Measurements from ENCODE around the gene RBM33. TPM values are rescaled to one million over a fixed set of nuclear protein-coding genes. Genes with fewer than 3 reads are reported as not detected.

Gene RBM33
- total and polyA plus RNA-seq, 2 of the 13 experiments (the other 11 are each of a cell fraction or from before 2014, with no cell fraction given) = 12.4 to 28.9 TPM

DNA sequence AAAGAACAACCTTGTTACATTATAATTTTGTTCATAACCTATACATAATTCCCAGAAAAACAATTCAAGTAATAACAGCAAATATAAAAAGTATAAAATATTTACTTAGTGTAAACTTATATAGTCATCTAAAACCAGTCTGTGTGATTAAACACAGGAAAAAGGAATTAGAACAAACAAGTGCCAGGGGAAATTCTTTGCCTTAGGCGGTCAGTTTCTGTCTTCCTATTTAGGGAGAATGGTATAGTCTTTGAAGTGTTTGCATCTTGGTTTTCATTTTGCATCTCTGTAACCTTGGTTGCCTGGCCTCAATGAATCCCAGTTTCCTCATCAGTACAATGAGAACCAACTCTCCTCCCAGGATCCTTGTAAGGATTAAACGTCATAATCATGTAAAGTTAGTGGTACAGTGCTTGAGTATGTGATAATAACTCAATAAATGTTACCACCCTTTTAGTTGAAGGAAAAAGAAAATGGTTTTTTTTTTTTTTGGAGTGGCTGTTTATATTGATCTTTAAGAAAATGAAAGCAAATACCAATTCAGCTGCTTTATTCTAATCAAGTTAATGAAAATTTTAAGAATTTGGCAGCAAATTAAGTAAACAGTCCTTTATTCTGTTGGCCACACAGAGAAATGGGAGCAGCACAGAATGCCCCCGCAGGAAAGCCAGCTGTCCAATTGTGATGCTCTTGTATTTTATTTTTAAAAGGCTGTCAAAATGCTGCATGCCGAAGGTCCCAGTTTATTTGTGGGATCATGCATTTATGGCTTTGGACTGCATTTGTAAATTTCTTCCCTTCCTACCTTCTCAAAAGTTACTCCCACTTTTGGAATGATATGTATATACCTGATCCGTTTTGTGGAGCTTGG is 106.0 kb downstream of the RBM33 start (continued):
- TF ChIP-seq, protein P1, sequence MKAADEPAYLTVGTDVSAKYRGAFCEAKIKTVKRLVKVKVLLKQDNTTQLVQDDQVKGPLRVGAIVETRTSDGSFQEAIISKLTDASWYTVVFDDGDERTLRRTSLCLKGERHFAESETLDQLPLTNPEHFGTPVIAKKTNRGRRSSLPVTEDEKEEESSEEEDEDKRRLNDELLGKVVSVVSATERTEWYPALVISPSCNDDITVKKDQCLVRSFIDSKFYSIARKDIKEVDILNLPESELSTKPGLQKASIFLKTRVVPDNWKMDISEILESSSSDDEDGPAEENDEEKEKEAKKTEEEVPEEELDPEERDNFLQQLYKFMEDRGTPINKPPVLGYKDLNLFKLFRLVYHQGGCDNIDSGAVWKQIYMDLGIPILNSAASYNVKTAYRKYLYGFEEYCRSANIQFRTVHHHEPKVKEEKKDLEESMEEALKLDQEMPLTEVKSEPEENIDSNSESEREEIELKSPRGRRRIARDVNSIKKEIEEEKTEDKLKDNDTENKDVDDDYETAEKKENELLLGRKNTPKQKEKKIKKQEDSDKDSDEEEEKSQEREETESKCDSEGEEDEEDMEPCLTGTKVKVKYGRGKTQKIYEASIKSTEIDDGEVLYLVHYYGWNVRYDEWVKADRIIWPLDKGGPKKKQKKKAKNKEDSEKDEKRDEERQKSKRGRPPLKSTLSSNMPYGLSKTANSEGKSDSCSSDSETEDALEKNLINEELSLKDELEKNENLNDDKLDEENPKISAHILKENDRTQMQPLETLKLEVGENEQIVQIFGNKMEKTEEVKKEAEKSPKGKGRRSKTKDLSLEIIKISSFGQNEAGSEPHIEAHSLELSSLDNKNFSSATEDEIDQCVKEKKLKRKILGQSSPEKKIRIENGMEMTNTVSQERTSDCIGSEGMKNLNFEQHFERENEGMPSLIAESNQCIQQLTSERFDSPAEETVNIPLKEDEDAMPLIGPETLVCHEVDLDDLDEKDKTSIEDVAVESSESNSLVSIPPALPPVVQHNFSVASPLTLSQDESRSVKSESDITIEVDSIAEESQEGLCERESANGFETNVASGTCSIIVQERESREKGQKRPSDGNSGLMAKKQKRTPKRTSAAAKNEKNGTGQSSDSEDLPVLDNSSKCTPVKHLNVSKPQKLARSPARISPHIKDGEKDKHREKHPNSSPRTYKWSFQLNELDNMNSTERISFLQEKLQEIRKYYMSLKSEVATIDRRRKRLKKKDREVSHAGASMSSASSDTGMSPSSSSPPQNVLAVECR (CRISPR knock-in tag; IDR thresholded peaks at IDR 0.05; ENCODE audit: borderline replicate concordance) = no peak
- no peak for TF ChIP-seq HIVEP1 (CRISPR knock-in tag; IDR thresholded peaks at IDR 0.05)
- TF ChIP-seq ZNF747 (CRISPR knock-in tag; IDR thresholded peaks at IDR 0.05; ENCODE audit: borderline replicate concordance) = no peak
- no peak for TF ChIP-seq ZKSCAN1 (IDR thresholded peaks at IDR 0.05; ENCODE audit: low read length)
- TF ChIP-seq NCOR1 (IDR thresholded peaks at IDR 0.05; ENCODE audit: borderline replicate concordance, low read length) = no peak
- TF ChIP-seq, protein P2, sequence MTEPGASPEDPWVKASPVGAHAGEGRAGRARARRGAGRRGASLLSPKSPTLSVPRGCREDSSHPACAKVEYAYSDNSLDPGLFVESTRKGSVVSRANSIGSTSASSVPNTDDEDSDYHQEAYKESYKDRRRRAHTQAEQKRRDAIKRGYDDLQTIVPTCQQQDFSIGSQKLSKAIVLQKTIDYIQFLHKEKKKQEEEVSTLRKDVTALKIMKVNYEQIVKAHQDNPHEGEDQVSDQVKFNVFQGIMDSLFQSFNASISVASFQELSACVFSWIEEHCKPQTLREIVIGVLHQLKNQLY (CRISPR knock-in tag; IDR thresholded peaks at IDR 0.05) = no peak
- TF ChIP-seq GFI1 (CRISPR knock-in tag; IDR thresholded peaks at IDR 0.05; ENCODE audit: borderline replicate concordance) = no peak
- no peak for TF ChIP-seq ZNF766 (CRISPR knock-in tag; IDR thresholded peaks at IDR 0.05; ENCODE audit: borderline replicate concordance)
- no peak for TF ChIP-seq ZNF329 (CRISPR knock-in tag; IDR thresholded peaks at IDR 0.05; ENCODE audit: low read depth)
